ENCODE results near the gene ME3. TPM values are rescaled to one million over a fixed set of nuclear protein-coding genes. Genes with fewer than 3 reads are reported as not detected.

Gene ME3
- total RNA-seq, 4 donors from 2014 or later: 1.9 to 11.0 (median 6.0) TPM

- no peak overlapping the region for H3K4me3 ChIP-seq (ENCODE audit: low read depth, poor library complexity, severe bottlenecking)
- DNase-seq (ENCODE audit: low spot score in 2 of 2): no peak
- intact Hi-C loops (cut with DNase I; ENCODE audit: low total_unique reads): no loop called here
- WGBS, 2 donors: 49 to 51% methylated on average over 1 of the region's 1 CpG
- TF ChIP-seq CTCF (IDR thresholded peaks at IDR 0.05) (no peak), POLR2A (IDR thresholded peaks at IDR 0.05) (no peak)
Observed at GRCh38 chr11:86718521-86718920, 46.1 kb upstream of the ME3 start.

- intact Hi-C loops (cut with DNase I; ENCODE audit: low total_unique reads): no loop called here
- WGBS, 2 donors: 61 to 66% methylated on average over 3 of the region's 3 CpGs
- DNase-seq (ENCODE audit: low spot score in 2 of 2): no peak
- TF ChIP-seq POLR2A (IDR thresholded peaks at IDR 0.05): no peak
- no peak for TF ChIP-seq CTCF (IDR thresholded peaks at IDR 0.05)
- H3K4me3 ChIP-seq (ENCODE audit: low read depth, poor library complexity, severe bottlenecking): no peak overlapping the region
Observed at GRCh38 chr11:86717817-86718501, 45.5 kb upstream of the ME3 start.

- intact Hi-C loops (cut with DNase I; ENCODE audit: low total_unique reads): no loop called here
- WGBS, 2 donors: 93 to 97% methylated on average over 3 of the region's 3 CpGs
- no peak overlapping the region for H3K4me3 ChIP-seq (ENCODE audit: low read depth, poor library complexity, severe bottlenecking)
- TF ChIP-seq CTCF (IDR thresholded peaks at IDR 0.05) (no peak), POLR2A (IDR thresholded peaks at IDR 0.05) (no peak)
- no peak for DNase-seq (ENCODE audit: low spot score in 2 of 2)
Observed at GRCh38 chr11:86715611-86716010, 43.2 kb upstream of the ME3 start.

- no peak for DNase-seq (ENCODE audit: low spot score in 2 of 2)
- WGBS, 2 donors: 91 to 100% methylated on average over 5 of the region's 5 CpGs
- intact Hi-C loops (cut with DNase I; ENCODE audit: low total_unique reads): loop anchor here (5.0 kb wide), 1 partner anchor 741 kb away; no protein-coding TSS in a partner anchor
- no peak overlapping the region for H3K4me3 ChIP-seq (ENCODE audit: low read depth, poor library complexity, severe bottlenecking)
- TF ChIP-seq POLR2A (IDR thresholded peaks at IDR 0.05) (no peak), CTCF (IDR thresholded peaks at IDR 0.05) (no peak)
Observed at GRCh38 chr11:86713552-86713951, 41.1 kb upstream of the ME3 start.

- no peak overlapping the region for H3K4me3 ChIP-seq (ENCODE audit: low read depth, poor library complexity, severe bottlenecking)
- no peak for TF ChIP-seq POLR2A (IDR thresholded peaks at IDR 0.05)
- no peak for TF ChIP-seq CTCF (IDR thresholded peaks at IDR 0.05)
- DNase-seq (ENCODE audit: low spot score in 2 of 2): no peak
- intact Hi-C loops (cut with DNase I; ENCODE audit: low total_unique reads): loop anchor here (5.0 kb wide), 1 partner anchor 739 kb away; no protein-coding TSS in a partner anchor
Observed at GRCh38 chr11:86710936-86711335, 38.5 kb upstream of the ME3 start.

- 22 to 39% methylated on average over 2 of the region's 2 CpGs for WGBS, 2 donors
Observed at GRCh38 chr11:86708669-86709068, 36.3 kb upstream of the ME3 start.

More at GRCh38 chr11:86708669-86709068, 36.3 kb upstream of the ME3 start:
- H3K4me3 ChIP-seq (ENCODE audit: low read depth, poor library complexity, severe bottlenecking): no peak overlapping the region
- DNase-seq (ENCODE audit: low spot score in 2 of 2): no peak
- intact Hi-C loops (cut with DNase I; ENCODE audit: low total_unique reads): no loop called here
- TF ChIP-seq POLR2A (IDR thresholded peaks at IDR 0.05) (no peak), CTCF (IDR thresholded peaks at IDR 0.05) (no peak)

Measured in lower leg skin (tissue), 4 donors.